Breast epithelium (tissue), 3 donors: ENCODE measurements around the gene NCOR1.

ENCODE experiments used
- CTCF ChIP-seq, 3 donors: fragments of 450-650 bp; IDR thresholded peaks; one replicate each; pipeline ENCODE4 v1.5.1; 2016 to 2017; ENCODE audit warnings: antibody characterized with exemption in 3 of 3, mild to moderate bottlenecking in 3 of 3, moderate library complexity in 3 of 3
- POLR2A ChIP-seq: fragments of 450-650 bp; IDR thresholded peaks from one replicate; pipeline ENCODE4 v1.6.1; 2016; ENCODE audit warnings: antibody characterized with exemption, mild to moderate bottlenecking, moderate library complexity

- TF ChIP-seq CTCF (IDR thresholded peaks at IDR 0.05): no peak
- no peak for TF ChIP-seq POLR2A
Observed at GRCh38 chr17:16027708-16028584, 187.4 kb downstream of the NCOR1 start.
